Fibroblast of peridontal ligament (primary cell): ENCODE results near the gene NADK.
"Not testable (repeated sequence)": the region's sequence is repeated elsewhere in the genome, so short reads cannot be mapped to it uniquely, and the experiment has no call there.

Source experiments
- DNase-seq: peaks from one replicate; pipeline ENCODE4 v3.0.0-alpha.2; 2010; ENCODE audit errors: extremely low read depth

Gene NADK

DNA sequence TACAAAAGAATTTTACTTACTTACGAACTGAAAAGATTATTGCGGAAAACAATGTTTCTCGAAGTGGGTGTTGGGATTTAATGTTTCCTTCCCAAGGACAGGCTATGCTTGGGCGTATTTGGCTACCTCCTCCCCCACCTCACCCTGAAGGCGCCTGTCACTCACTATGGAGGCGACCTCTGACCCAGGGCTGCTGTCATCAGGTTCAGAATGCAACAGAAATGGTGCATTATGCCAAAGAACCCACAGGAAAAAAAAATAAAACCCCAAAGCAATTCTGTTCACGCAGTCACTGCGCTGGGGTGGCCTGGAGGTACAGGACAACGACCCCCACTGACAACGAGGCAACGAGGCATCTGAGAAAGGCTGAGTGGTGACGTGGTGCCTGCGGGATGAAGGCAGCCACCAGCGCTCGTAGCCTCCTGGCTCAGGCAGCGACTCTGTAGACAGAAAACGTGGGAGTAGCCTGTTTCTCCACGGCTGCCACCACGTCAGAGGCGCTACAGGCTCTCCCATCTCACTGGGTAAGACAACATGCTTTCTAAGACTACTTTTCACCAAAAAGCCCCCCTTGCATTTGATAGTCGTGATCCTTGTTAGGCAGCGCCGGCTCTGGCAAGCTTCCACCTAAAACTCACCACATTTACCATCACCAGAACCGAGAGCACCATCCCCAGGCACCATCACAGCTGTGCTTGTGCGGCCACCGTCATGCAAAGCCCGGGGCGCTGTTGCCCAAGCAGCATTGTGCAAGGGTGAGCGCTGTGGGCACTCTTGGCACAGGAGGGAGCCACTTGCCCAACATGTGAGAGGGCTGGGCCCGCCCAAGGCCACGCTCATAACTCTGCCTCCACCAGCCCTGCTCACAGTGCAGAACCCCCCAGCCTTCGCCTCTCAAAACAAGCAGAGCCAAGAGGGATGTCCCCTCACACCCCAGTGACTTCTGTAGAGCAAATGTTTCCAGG, 14.3 kb downstream of the NADK start:
- no peak for DNase-seq

DNA sequence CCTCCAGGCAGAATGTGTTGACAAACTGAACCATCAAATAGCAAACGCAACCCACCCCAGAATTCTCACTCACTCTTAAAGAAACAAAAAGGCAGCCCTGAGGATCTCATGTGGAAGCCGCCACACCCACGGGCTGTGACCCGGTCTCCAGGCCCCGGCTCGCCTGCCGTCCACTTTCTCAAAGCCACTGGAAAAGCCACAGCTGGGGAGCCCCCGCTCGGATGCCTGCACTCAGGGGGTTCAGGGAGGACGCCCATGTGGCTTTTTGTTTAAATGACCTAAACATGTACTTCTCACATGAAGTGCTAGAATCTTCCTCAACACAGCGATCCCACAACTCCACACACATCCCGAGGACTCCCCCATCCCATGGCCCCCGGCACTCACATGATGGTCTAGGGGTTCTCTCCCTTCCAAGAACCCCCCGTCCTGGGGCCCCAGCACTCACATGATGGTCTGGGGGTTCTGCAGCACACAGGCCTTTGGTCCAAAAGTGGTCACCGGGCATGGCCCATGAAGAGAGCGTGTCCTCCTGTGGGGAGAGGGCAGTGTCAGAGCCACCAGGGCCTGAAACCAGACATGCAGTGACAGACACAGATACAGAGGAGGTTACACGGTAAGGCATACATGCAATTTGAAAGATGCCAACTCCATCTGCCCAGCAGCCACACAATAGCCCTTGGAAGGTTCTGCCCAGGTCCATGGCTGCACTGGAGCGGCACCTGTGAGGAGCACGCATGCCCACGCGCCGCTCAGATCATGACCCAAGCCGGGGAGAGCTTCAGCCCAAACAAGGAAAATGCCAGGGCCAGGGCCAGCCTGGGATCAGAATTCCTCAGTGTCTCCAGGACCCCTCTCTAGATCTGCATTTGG, 16.5 kb downstream of the NADK start:
- no peak for DNase-seq

DNA sequence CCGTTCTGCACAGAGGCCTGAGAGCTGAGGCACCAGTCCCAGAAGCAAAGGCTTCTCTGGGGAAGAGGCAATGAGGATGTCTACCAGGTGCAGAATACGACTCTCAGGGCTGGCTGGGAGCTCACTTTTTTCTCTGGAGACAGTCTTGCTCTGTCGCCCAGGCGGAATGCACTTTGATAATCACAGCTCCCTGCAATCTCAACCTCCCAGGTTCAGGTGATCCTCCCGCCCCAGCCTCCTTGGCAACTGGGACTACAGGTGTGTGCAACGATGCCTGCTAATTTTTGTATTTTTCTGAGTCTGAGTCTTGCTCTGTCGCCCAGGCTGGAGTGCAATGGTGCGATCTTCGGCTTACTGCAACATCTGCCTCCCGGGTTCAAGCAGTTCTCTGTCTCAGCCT, 17.6 kb downstream of the NADK start:
- DNase-seq, result no peak

DNA sequence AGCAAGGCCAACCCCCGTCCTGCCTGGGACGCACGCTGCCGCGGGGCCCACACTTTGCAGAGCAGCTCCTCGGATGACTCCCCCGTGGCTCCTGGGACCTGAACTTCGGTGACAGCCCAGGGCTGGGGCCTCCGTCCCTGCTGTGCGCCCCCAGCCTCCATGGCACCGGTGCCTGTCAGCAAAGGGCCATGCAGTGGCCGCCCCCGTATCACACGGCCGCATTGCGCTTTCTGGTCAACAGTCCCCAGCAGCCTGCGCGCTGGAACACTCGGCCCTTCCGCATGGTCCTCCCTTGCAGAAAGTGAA, 18.0 kb downstream of the NADK start:
- DNase-seq, result no peak

DNA sequence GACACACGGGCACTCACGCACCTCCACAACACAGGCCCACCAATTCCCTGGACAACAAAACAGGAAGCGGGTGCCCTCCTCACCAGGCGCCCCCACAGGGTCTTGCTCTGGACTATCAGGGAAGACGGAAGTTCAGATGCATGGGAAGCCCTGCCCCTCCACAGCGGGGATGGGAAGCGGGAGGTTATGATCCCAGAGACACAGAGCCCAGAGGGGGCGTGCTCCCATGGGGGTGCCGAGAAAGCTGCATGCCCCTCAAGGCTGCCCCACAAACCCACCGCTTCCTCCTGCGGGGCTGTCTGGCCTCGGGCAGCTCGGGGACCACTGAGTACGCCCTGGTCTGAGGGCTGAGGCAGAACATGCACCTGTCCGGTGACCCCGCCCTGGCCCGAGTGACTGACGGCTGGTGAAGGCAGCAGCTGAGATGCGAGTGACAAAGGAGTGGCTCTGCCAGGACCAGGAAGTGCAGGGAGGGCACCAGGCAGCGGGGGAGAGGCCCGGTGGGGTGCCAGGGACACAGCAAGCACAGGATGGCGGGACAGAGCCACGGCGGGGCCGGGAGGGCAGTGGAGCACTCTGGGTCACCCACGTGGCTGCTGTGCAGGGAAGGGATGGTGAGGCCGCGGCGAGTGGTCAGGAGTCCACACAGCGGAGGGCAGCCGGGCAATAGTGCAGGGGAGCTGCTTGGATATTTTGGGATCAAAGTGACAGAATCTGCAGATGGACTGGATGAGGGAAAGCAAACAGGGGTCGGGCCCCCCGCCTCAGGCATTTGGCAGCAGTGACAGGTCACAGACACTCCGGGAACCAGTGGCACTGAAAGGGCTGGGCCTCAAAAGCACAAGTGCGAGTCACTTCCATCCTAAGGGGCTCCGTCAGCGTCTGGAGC, 18.6 kb downstream of the NADK start:
- no peak for DNase-seq

DNA sequence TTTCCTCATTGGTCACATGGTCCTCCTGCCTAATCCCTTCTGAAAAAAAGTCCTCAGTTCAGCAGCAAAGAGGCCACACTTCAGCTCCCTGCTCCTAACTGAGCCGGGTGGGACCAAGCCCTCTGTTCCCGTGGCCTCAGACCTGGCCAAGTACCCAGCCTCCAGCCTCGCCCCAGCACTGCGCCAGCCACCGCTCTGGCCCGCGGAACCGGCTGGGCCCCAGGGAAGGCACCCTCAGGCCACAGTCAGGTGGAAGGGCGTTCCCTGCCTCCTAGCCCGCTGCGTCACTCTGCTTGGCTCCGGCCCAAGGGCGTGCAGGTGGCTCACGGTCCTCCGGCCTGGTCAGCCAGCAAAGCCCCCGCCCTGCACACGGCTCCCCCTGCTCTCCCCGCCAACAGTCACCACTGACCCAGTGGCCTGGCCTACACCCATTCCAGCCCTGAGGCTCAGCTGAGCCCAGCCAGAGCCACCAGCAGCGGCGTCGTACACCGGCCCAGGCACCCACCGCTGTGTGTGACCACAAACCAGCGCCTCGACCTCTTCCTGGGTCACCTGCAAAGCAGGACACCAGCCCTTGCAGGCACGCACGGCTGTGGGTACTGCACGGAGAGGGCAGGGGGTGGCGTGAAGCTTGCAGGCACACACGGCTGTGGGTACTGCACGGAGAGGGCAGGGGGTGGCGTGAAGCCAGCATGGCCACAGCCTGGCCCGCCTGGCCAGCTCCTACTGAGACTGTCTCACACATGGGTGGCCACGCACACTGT, 19.4 kb downstream of the NADK start:
- DNase-seq, result no peak

DNA sequence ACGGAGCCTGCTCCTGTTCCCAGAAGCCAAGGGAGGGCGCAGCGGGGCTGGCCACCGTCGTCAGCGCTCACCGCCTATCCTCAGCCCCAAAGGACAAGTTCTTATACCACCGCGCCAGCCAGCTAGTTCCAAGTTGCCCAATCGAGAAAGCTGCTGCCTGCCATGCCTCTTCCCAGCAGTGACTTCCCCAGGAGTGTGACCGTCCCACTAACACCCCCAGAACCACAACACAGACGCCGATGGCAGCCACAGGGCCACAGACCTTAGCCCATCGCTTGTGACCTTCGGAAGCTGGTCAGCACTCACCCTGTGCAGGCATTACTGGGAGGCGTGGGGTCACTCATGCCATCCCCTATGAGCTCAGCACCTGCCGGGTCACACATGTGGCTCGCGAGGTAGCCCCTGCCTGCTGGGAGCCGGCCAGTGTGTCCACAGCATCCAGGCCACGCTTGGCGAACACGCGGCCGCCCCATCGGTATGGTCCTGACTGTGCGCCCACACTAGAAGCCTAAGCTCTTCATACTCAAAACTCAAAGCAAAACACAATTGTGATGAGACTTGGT, 20.1 kb downstream of the NADK start:
- no peak for DNase-seq

DNA sequence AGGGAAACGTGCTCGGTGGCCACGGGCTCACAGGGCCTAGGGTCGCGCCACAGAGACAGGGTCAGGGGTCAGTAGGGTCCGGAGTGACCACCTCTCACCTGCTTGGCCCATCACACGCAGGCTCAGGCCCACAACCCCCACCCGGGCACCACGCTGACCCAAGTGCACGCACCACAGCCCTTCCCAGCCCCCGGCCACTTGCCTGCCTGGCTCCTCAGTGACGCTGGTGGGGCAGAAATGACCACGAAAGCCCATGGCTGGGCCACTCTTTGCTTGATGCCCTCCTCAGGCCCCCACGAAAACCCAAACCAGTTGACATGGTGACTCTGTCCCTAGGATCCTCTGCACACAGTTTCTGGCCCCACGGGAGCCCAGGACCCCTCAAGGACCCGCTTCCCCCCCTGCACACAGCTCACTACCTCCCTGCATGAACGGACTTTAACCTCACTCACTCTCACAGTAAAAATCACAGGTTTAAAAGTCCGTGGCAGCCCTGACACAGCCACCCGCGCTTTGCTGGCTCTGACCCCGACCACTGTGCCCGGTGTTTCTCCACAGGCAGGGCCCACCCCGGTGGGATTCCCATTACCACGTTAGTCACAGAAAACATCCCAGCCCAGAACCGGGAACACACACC, 20.7 kb downstream of the NADK start:
- no peak for DNase-seq

DNA sequence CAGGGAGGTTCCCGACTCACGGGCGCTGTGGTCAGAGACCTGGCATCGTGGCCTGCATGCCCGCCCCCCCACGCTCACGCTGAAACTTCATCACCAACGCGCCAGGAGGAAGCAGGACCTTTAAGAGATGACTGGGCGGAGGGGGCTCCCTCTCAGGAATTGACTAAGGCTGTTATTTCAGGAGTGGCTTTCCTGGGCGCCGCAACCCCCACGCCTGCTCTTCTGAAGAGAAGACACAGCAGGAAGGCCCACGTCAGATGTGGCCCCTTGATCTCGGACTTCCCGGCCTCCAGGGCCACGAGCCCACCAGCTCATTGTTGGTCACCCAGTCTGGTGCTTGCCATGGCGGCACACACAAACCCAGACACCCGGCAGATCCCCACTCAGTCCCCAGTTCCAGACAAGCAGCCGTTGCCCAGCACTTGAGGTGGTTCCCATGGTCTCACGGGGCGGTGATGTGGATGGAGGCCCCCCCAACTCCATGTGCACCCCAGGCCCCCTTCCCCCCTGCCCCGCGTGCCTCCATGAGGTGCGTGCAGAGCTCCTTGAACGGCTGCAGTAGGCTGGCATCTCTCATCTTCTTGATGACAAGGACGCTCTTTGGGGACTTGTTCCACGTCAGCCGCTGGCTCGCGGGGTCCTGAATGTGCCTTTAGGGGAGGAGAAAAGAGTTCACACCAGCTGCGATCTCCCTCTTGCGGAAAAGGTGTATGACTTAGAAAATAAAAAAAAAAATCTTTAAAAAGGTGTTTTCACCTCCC, 21.4 kb downstream of the NADK start:
- no peak for DNase-seq

DNA sequence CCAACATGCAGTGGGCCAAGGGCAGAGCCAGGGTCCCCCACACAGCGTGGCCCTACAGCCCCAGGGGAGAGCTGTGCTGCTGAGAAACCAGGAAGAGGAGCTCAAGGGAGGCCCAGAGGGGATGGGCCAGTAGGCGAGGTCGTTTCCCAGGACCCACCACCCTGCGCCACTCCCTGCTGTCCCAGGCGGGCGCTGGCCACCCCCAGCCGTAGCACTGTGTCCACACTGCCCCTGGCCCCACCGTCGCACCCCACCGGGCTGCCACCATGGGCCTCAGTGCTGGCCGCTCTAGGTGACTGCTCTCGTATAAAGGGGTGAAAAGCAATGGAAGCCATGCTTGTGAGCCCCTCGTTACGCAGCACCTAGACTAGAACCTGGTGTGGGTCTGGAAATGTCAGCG, 22.4 kb downstream of the NADK start:
- no peak for DNase-seq

DNA sequence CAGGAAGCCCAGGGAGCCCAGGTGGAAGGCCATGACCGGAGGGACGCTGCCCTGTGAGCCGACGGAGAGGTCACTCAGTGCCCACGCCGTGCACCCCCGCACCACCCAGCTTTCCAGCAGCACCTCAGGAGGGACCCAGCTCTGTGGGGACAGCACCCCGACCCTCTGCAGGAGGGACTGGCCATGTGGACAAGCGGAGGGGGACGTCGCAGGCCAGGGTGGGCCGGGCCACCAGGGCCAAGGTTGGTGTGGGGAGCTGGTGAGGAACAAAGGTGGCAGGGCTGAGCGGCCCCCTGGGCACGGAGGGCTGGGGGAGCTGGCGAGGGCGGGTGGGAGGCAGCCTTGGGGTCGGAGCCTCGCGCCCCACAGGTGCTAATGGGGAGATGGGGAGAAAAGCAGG, 22.8 kb downstream of the NADK start:
- DNase-seq, result no peak

DNA sequence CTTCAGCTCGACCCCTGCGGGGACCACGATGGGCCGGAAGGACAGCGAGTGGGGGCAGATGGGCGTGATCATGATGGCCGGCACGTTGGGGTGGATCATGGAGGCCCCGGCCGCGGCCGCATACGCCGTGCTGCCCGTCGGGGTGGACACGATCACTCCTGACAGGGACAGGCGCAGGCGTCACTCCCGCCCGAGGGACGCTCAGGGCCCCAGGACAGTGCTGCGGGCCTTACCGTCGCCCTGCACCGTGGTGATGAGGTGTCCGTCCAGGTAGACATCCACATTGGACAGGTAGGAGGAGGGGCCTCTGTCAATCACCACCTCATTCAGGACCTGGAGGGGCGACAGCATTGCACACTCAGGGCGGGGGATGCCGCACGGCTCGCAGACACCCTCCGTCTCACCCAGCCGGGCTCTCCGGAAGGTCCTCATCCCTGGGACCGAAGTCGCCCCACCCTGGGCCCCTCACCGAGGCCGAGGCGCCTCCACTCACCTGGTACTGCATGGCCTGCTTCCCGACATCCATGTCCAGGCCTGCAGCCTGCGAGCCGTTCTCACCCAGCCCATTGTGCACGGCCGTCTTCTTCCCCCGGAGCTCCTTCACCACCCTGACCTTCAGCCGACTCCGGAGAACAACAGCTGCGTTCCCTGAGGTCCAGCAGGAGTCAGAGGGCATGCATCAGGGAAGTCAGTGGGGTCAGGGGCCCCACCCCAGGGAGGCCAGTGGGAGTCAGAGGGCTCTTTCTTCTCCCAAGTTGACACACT, 24.0 kb downstream of the NADK start:
- DNase-seq, result no peak

DNA sequence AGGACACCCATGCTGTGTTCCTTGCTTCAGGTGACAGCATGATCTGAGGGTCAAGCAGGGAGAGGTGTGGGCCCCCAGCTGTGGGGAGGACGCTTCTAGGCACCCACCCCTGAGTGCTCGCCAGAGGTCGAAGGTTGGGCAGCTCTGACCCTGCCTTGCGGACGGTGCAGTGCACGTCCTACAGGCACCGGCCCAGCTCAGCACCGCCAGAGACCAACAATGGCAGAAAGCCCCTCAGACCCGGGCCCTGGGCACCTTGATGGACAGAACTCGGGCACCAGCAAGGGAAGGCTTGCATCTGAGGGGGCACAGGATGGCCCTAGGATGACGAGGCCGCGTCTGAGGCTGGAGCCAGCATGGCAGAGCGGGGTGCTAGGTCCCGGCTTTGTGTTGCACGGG, 24.7 kb downstream of the NADK start:
- DNase-seq, result no peak

DNA sequence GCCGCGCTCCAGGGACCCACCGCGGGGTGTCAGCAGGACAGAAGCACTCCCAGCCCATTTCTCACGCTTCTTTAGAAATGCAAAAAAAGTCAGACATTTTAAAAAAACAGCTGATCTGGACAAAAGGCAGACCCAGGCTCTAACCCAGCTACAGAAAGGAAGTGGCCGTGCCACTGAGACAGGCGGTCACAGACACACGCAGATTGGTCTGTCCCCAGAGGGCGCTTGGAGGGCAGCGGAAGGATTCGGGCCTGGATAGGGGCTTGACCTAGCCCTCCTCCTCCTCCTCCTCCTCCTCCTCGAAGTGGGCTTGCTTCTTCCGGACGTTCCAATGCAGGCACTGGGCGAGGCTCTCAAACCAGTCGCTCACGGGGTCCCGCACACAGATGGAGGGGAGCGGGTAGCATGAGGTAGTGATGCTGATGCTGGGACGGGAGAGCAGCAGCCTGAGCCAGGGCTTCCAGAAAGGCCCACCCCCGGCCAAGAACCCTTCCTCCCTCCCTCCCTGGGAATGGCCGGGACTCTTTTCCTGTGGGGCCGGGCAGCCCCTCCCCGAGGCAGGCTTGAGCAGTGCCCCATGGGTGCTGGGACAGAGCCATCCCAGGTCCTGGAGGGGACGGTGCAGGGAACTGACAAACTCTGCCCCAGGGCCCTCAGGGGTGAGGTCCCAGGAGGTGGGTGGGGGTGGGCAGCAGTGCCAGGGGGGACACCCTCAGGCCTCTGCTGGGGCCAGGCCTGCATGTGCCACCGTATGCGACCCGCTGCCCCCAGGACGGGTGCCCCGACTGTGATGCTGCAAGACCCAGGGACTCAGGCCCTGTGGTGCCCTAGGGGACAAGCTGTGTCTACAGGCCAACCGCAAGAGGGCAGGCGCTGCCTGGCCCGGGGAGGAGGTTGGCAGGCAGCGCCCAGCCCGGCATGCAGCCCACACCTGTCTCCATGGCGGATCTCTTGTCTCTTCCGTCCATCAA, 25.3 kb downstream of the NADK start:
- DNase-seq, result no peak

DNA sequence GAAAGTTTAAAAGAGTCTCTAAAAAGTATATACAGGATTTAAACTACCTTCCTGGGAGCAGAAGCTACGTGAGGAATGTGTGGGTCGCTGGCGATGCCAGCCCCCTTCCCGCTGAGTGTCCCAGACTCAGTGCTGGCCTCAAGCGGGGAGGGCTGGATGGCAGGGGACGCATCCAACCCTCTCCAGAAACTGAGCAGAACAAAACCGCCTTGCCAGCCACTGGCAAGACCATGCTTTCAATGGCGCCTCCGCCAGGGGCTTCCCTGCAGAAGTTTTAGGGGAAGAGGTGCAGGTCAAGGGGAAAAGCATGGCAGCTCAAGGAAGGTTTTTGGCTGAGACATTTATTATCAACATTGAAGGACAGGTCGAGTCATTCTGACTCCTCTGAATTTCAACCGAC, 26.1 kb downstream of the NADK start:
- no peak for DNase-seq

DNA sequence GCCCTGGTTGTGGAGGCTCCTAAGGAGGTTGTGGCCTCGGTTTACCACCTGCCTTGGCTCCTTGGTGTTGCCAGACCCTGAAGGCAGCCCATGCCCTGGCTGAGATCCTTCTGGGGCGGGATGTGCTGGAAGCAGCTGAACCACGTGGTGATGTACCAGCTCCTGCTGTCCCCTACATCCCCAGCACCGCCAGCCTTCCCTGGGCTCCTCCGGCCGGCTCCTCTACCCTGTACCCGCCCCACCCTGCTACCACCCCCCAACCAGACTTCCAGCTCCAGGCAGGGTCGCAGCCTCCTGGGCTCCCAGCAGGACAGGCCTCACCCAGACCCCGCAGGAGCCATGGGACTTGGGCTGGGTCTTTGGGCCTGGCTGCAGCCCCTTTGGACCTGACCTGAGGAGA, 28.3 kb downstream of the NADK start:
- not testable (repeated sequence) for DNase-seq

DNA sequence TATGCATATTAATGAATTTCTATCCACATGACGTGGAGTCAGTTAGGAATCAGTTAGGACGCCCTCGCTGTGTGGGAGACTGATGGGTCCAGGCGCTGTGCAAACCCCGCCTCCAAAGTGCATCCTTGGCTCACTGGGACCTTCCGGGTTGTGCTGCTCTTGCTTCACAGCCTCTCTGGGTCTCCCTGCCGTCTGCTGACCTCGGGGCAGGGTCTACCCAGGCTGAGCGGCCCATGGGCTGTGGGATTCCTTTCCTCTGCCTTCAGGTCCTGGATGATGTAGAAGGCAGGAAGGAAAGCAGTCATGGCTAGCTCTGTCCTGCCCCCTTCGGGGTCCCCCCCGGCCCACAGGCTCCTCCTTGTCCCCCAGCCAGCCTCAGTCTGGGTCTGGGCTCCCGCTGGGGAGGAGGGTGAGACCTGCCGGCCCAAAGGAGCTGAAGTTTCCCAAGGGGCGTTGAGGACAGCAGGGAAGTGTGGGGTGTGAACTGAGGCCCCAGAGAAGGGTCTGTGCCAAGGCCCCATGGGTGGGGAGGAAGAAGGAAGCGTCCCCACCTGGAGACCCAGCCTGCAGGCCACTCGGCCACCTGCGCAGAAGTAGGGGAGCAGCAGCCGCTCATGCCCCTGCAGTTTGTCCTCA, 29.5 kb downstream of the NADK start:
- no peak for DNase-seq
